Measurements from ENCODE around the gene GPR179.

GRCh38 chr17:38369124-38369886 is 25.5 kb upstream of the GPR179 start:
- TF ChIP-seq CTCF (IDR thresholded peaks at IDR 0.05), result no peak
- no peak for TF ChIP-seq POLR2A (IDR thresholded peaks at IDR 0.05)
